ENCODE results near the gene SMARCAD1. TPM values are rescaled to one million over a fixed set of nuclear protein-coding genes. Genes with fewer than 3 reads are reported as not detected.

Gene SMARCAD1
- polyA plus RNA-seq, 1 of the 3 experiments (the other 2 are of a cell fraction), result 10.7 TPM

GRCh38 chr4:94216394-94216793, 8.7 kb downstream of the SMARCAD1 start:
- Histone ChIP-seq H4K20me1 (ENCODE audit: insufficient read depth) (peaks cover 9% of the 10 kb centered on the region; the same call in 1 of the 2 replicates), H3F3A (replicated peaks; ENCODE audit: insufficient read depth) (no peaks in the 10 kb centered on the region), H2AFZ (ENCODE audit: low read depth) (no peak overlapping the region), H3K27me3 (ENCODE audit: insufficient read depth) (no peaks in the 10 kb centered on the region), H3K9me3 (no peaks in the 10 kb centered on the region), H3K27ac (ENCODE audit: low read depth in 2 of 2, low read length in 1 of 2) (no peak overlapping the region), H3K9me2 (no peaks in the 10 kb centered on the region), H3K4me2 (no peak overlapping the region), H3K4me3 (ENCODE audit: low read depth in 2 of 2, low read length in 1 of 2) (no peak overlapping the region), H3K4me1 (ENCODE audit: control insufficient read depth in 1 of 2, insufficient read depth in 2 of 2, low read depth in 1 of 2, low read length in 1 of 2) (no peaks in the 10 kb centered on the region), H3K9ac (no peak overlapping the region), H3K79me2 (ENCODE audit: insufficient read depth) (peaks cover 98% of the 10 kb centered on the region), H3K36me3 (replicated peaks in 1 of 2; ENCODE audit: control insufficient read depth in 1 of 2, insufficient read depth in 2 of 2, low read length in 1 of 2) (peaks cover 73 to 80% of the 10 kb centered on the region in 2 experiments)
- ChIA-PET CTCF (no interaction called here), POLR2A (no interaction called here)
- WGBS (ENCODE audit: low lambda C conversion rate), result 97% methylated on average over 3 of the region's 3 CpGs
- no peak for TF ChIP-seq TCF12 (IDR thresholded peaks at IDR 0.05)
- no peak for TF ChIP-seq POLR2AphosphoS5 (IDR thresholded peaks at IDR 0.05; ENCODE audit: low read depth, low read length)
- TF ChIP-seq GATA2 (CRISPR knock-in tag; IDR thresholded peaks at IDR 0.05), result no peak
- no peak for TF ChIP-seq ZBTB33 (IDR thresholded peaks at IDR 0.05; ENCODE audit: borderline replicate concordance, low read depth)
- no peak for TF ChIP-seq NRF1 (IDR thresholded peaks at IDR 0.05; ENCODE audit: low read depth, low read length)
- TF ChIP-seq GABPA (IDR thresholded peaks at IDR 0.05; ENCODE audit: low read depth), result no peak
- TF ChIP-seq RCOR1 (IDR thresholded peaks at IDR 0.05; ENCODE audit: low read length), result no peak
- TF ChIP-seq TEAD4 (IDR thresholded peaks at IDR 0.05; ENCODE audit: borderline replicate concordance, insufficient read depth), result no peak
- TF ChIP-seq FOXJ3 (CRISPR knock-in tag; IDR thresholded peaks at IDR 0.05), result no peak
- TF ChIP-seq ELF1 (IDR thresholded peaks at IDR 0.05), result no peak
- TF ChIP-seq NFIC (IDR thresholded peaks at IDR 0.05; ENCODE audit: borderline replicate concordance), result no peak
- no peak for TF ChIP-seq RXRA (IDR thresholded peaks at IDR 0.05; ENCODE audit: borderline replicate concordance, low read depth)
- no peak for TF ChIP-seq MAX (IDR thresholded peaks at IDR 0.05; ENCODE audit: low read depth)
- no peak for DNase-seq

GRCh38 chr4:94219402-94219801, 11.7 kb downstream of the SMARCAD1 start:
- Histone ChIP-seq H2AFZ (ENCODE audit: low read depth) (no peak overlapping the region), H3F3A (replicated peaks; ENCODE audit: insufficient read depth) (no peaks in the 10 kb centered on the region), H3K4me1 (ENCODE audit: control insufficient read depth in 1 of 2, insufficient read depth in 2 of 2, low read depth in 1 of 2, low read length in 1 of 2) (no peaks in the 10 kb centered on the region), H3K36me3 (replicated peaks in 1 of 2; ENCODE audit: control insufficient read depth in 1 of 2, insufficient read depth in 2 of 2, low read length in 1 of 2) (peaks cover 61 to 65% of the 10 kb centered on the region in 2 experiments), H3K27ac (ENCODE audit: low read depth in 2 of 2, low read length in 1 of 2) (no peak overlapping the region), H3K79me2 (ENCODE audit: insufficient read depth) (peaks cover 96% of the 10 kb centered on the region), H3K9me3 (no peaks in the 10 kb centered on the region), H3K27me3 (ENCODE audit: insufficient read depth) (no peaks in the 10 kb centered on the region), H3K9me2 (no peaks in the 10 kb centered on the region), H3K9ac (no peak overlapping the region), H3K4me3 (ENCODE audit: low read depth in 2 of 2, low read length in 1 of 2) (no peak overlapping the region), H3K4me2 (no peak overlapping the region), H4K20me1 (ENCODE audit: insufficient read depth) (peaks cover 9% of the 10 kb centered on the region; the same call in 1 of the 2 replicates)
- no peak for TF ChIP-seq JUND (IDR thresholded peaks at IDR 0.05)
- no peak for TF ChIP-seq PBX3 (IDR thresholded peaks at IDR 0.05)
- TF ChIP-seq CHD2 (IDR thresholded peaks at IDR 0.05; ENCODE audit: low read length, partially characterized antibody), result no peak
- no peak for TF ChIP-seq TAF1 (IDR thresholded peaks at IDR 0.05; ENCODE audit: borderline replicate concordance, low read depth, low read length)
- TF ChIP-seq ELF1 (IDR thresholded peaks at IDR 0.05), result no peak
- no peak for TF ChIP-seq USF1 (IDR thresholded peaks at IDR 0.05; ENCODE audit: borderline replicate concordance, low read depth)
- no peak for TF ChIP-seq FOSL2 (IDR thresholded peaks at IDR 0.05; ENCODE audit: borderline replicate concordance, low read depth)
- TF ChIP-seq RXRA (IDR thresholded peaks at IDR 0.05; ENCODE audit: borderline replicate concordance, low read depth), result no peak
- WGBS (ENCODE audit: low lambda C conversion rate), result 98% methylated on average over 3 of the region's 3 CpGs
- ChIA-PET CTCF (no interaction called here), POLR2A (no interaction called here)
- DNase-seq, result no peak
